ENCODE measurements around the gene PRKG2.
"Not testable (repeated sequence)": the region's sequence is repeated elsewhere in the genome, so short reads cannot be mapped to it uniquely, and the experiment has no call there.

The PRKG2 gene

GRCh38 chr4:81162752-81163458 lies 52.1 kb downstream of the PRKG2 start:
- DNase-seq (ENCODE audit: low read depth, low spot score): no peak

- not testable (repeated sequence) for DNase-seq (ENCODE audit: low read depth, low spot score)
Observed at GRCh38 chr4:81153714-81154323, 61.2 kb downstream of the PRKG2 start.

- DNase-seq (ENCODE audit: low read depth, low spot score): no peak
Observed at GRCh38 chr4:81152839-81153713, 61.9 kb downstream of the PRKG2 start.

- DNase-seq (ENCODE audit: low read depth, low spot score): no peak
Observed at GRCh38 chr4:81149976-81150375, 65.0 kb downstream of the PRKG2 start.

GRCh38 chr4:81148576-81148975 lies 66.4 kb downstream of the PRKG2 start:
- no peak for DNase-seq (ENCODE audit: low read depth, low spot score)

- DNase-seq (ENCODE audit: low read depth, low spot score): no peak
Observed at GRCh38 chr4:81146466-81146865, 68.6 kb downstream of the PRKG2 start.

- DNase-seq (ENCODE audit: low read depth, low spot score): no peak
Observed at GRCh38 chr4:81143183-81143582, 71.8 kb downstream of the PRKG2 start.

- no peak for DNase-seq (ENCODE audit: low read depth, low spot score)
Observed at GRCh38 chr4:81142744-81143143, 72.3 kb downstream of the PRKG2 start.

- DNase-seq (ENCODE audit: low read depth, low spot score): no peak
Observed at GRCh38 chr4:81137894-81138293, 77.1 kb downstream of the PRKG2 start.

- no peak for DNase-seq (ENCODE audit: low read depth, low spot score)
Observed at GRCh38 chr4:81137446-81137845, 77.6 kb downstream of the PRKG2 start.

GRCh38 chr4:81136161-81136905 lies 78.7 kb downstream of the PRKG2 start:
- no peak for DNase-seq (ENCODE audit: low read depth, low spot score)

GRCh38 chr4:81135501-81135900 lies 79.5 kb downstream of the PRKG2 start:
- no peak for DNase-seq (ENCODE audit: low read depth, low spot score)

GRCh38 chr4:81131563-81131962 lies 83.5 kb downstream of the PRKG2 start:
- no peak for DNase-seq (ENCODE audit: low read depth, low spot score)

- no peak for DNase-seq (ENCODE audit: low read depth, low spot score)
Observed at GRCh38 chr4:81131066-81131465, 84.0 kb downstream of the PRKG2 start.

GRCh38 chr4:81130569-81130968 lies 84.5 kb downstream of the PRKG2 start:
- no peak for DNase-seq (ENCODE audit: low read depth, low spot score)

GRCh38 chr4:81120055-81120454 lies 95.0 kb downstream of the PRKG2 start:
- DNase-seq (ENCODE audit: low read depth, low spot score): no peak

- no peak for DNase-seq (ENCODE audit: low read depth, low spot score)
Observed at GRCh38 chr4:81118086-81118485, 96.9 kb downstream of the PRKG2 start.

GRCh38 chr4:81116566-81116965 lies 98.5 kb downstream of the PRKG2 start:
- no peak for DNase-seq (ENCODE audit: low read depth, low spot score)

GRCh38 chr4:81113024-81113423 lies 102.0 kb downstream of the PRKG2 start:
- no peak for DNase-seq (ENCODE audit: low read depth, low spot score)

GRCh38 chr4:81109356-81109755 lies 105.7 kb downstream of the PRKG2 start:
- DNase-seq (ENCODE audit: low read depth, low spot score): no peak

GRCh38 chr4:81106150-81106549 lies 108.9 kb downstream of the PRKG2 start:
- DNase-seq (ENCODE audit: low read depth, low spot score): no peak

- DNase-seq (ENCODE audit: low read depth, low spot score): no peak
Observed at GRCh38 chr4:81102107-81102506, 112.9 kb downstream of the PRKG2 start.
